Measurements from ENCODE around the gene TNFRSF13B. TPM values are rescaled to one million over a fixed set of nuclear protein-coding genes. Genes with fewer than 3 reads are reported as not detected.
"Not testable (repeated sequence)": the region's sequence is repeated elsewhere in the genome, so short reads cannot be mapped to it uniquely, and the experiment has no call there.

Gene TNFRSF13B
- total RNA-seq, 1 donor from 2014 or later: not detected

GRCh38 chr17:16909472-16910246 is 62.3 kb downstream of the TNFRSF13B start:
- no peak for DNase-seq
- intact Hi-C loops (cut with DNase I): no loop called here
- no peak for ATAC-seq (ENCODE audit: poor library complexity)

- no peak for DNase-seq
- ATAC-seq (ENCODE audit: poor library complexity): no peak
- intact Hi-C loops (cut with DNase I): no loop called here
Observed at GRCh38 chr17:16908273-16908672, 63.6 kb downstream of the TNFRSF13B start.

GRCh38 chr17:16906680-16907079 is 65.2 kb downstream of the TNFRSF13B start:
- DNase-seq: no peak
- intact Hi-C loops (cut with DNase I): no loop called here

GRCh38 chr17:16905593-16906191 is 66.2 kb downstream of the TNFRSF13B start:
- intact Hi-C loops (cut with DNase I): no loop called here
- DNase-seq (no peak), ATAC-seq (ENCODE audit: poor library complexity) (no peak)

More at GRCh38 chr17:16906680-16907079, 65.2 kb downstream of the TNFRSF13B start:
- ATAC-seq (ENCODE audit: poor library complexity): no peak

GRCh38 chr17:16903070-16903469 is 68.8 kb downstream of the TNFRSF13B start:
- intact Hi-C loops (cut with DNase I); DNase-seq; ATAC-seq (ENCODE audit: poor library complexity): not testable (repeated sequence)

GRCh38 chr17:16900288-16900882 is 71.5 kb downstream of the TNFRSF13B start:
- DNase-seq (no peak), ATAC-seq (ENCODE audit: poor library complexity) (no peak)
- intact Hi-C loops (cut with DNase I): no loop called here

GRCh38 chr17:16897211-16897896 is 74.6 kb downstream of the TNFRSF13B start:
- ATAC-seq (ENCODE audit: poor library complexity); DNase-seq; intact Hi-C loops (cut with DNase I): not testable (repeated sequence)

GRCh38 chr17:16896235-16896634 is 75.7 kb downstream of the TNFRSF13B start:
- intact Hi-C loops (cut with DNase I); ATAC-seq (ENCODE audit: poor library complexity); DNase-seq: not testable (repeated sequence)

- DNase-seq; ATAC-seq (ENCODE audit: poor library complexity); intact Hi-C loops (cut with DNase I): not testable (repeated sequence)
Observed at GRCh38 chr17:16893527-16893926, 78.4 kb downstream of the TNFRSF13B start.

GRCh38 chr17:16892876-16893454 is 79.0 kb downstream of the TNFRSF13B start:
- DNase-seq; ATAC-seq (ENCODE audit: poor library complexity); intact Hi-C loops (cut with DNase I): not testable (repeated sequence)

- DNase-seq (no peak), ATAC-seq (ENCODE audit: poor library complexity) (no peak)
- intact Hi-C loops (cut with DNase I): no loop called here
Observed at GRCh38 chr17:16889088-16889465, 82.8 kb downstream of the TNFRSF13B start.

Other genes with a start within 250 kb of the TNFRSF13B start
- 280 TPM for gene MPRIP, start 70.3 kb upstream of the TNFRSF13B start, total RNA-seq
- gene PLD6, start 234.2 kb upstream of the TNFRSF13B start, total RNA-seq: 10.2 TPM